ENCODE measurements around the gene HOXB3.
A peak's percentile ranks its signal among the peaks of the same experiment; 100 is the strongest.

The HOXB3 gene

GRCh38 chr17:48601539-48602425 is 11.7 kb upstream of the HOXB3 start:
- H3K27ac ChIP-seq (ENCODE audit: low read depth, low read length, severe bottlenecking): peak overlapping the region; percentile 91
- 6 to 12% methylated on average over 17 to 23 of the region's 35 CpGs for WGBS, 2 experiments (ENCODE audit: insufficient coverage in 2 of 2)
- H3K9me3 ChIP-seq (ENCODE audit: control insufficient read depth, low read length): no peaks in the 10 kb centered on the region
- H3K4me3 ChIP-seq (ENCODE audit: extremely low read depth, insufficient read depth, low read length, poor library complexity, severe bottlenecking): peak overlapping the region; percentile 33
- no peaks in the 10 kb centered on the region for H3K36me3 ChIP-seq (ENCODE audit: control insufficient read depth, insufficient read depth, low read length)
- H3K4me1 ChIP-seq (ENCODE audit: control insufficient read depth, insufficient read depth, low read length, poor library complexity, severe bottlenecking): peaks cover 12% of the 10 kb centered on the region

DNA sequence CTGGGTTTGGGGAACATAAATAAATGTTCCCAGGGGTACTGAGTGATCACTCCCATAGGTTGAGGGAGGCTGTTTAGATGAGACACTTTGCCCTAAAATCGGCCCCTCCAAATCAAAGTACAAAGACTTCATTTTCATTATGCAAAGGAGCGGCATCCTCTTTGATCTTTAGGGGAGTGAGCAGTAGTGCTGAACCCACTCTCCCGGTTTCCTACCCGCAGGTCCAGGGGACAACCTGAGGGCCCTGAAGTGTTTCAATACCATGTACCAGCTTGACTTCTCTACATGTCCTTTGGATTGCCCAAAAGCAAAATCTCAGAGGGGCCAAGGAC is 11.1 kb upstream of the HOXB3 start:
- Histone ChIP-seq H3K27ac (ENCODE audit: low read depth, low read length, severe bottlenecking) (peak overlapping the region; percentile 91), H3K4me1 (ENCODE audit: control insufficient read depth, insufficient read depth, low read length, poor library complexity, severe bottlenecking) (peaks cover 13% of the 10 kb centered on the region), H3K9me3 (ENCODE audit: control insufficient read depth, low read length) (no peaks in the 10 kb centered on the region), H3K4me3 (ENCODE audit: extremely low read depth, insufficient read depth, low read length, poor library complexity, severe bottlenecking) (peak overlapping the region; percentile 33), H3K36me3 (ENCODE audit: control insufficient read depth, insufficient read depth, low read length) (no peaks in the 10 kb centered on the region)
- 0 to 6% methylated on average over 2 of the region's 4 CpGs for whole genome bisulfite sequencing, 2 experiments (ENCODE audit: insufficient coverage in 2 of 2)

DNA sequence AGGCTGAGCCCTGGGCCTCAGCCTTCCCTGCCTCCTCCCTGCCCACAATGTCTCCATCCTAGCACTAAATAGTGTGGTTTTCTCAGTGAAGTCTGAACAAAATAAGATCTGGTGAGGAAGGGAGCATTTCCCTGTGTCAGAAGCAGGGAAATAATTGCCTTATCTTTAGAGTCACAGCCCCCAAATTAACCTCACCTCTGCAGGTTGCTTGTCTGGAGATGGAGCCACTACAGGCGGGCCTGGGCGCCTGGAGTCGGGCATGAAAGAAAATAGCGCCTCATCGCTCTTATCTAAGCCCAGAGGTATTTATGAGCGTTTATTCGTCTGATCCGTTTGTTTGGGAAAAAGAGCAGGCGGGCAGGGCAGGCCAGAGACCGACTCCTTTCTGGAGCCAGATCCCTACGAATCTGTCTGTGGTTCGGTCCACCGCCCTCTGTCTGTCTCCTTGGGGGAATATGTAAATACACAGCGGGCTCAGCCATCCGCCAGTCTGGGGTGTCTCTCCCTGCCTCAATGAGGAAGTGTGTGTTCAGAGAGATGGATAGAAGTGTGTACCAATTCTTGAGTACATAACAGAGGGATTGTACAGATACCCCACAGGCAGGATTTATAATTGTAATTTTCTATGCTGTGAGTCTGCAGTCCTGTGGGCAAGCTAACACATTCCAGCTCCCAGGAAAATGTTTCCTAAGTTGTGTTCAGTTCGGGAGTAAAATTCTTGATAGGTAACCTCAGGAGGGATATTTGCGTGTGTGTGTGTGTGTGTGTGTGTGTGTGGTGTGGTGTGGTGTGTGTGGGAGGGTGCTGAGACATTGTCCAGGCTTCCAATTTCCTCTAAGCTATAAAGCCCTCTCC is 10.4 kb upstream of the HOXB3 start:
- WGBS, 2 experiments (ENCODE audit: insufficient coverage in 2 of 2): 6% methylated on average over 12 to 14 of the region's 17 CpGs
- peaks cover 17% of the 10 kb centered on the region for H3K4me1 ChIP-seq (ENCODE audit: control insufficient read depth, insufficient read depth, low read length, poor library complexity, severe bottlenecking)
- no peaks in the 10 kb centered on the region for H3K9me3 ChIP-seq (ENCODE audit: control insufficient read depth, low read length)
- peak overlapping the region; percentile 91 for H3K27ac ChIP-seq (ENCODE audit: low read depth, low read length, severe bottlenecking)
- H3K4me3 ChIP-seq (ENCODE audit: extremely low read depth, insufficient read depth, low read length, poor library complexity, severe bottlenecking): peak overlapping the region; percentile 33
- no peaks in the 10 kb centered on the region for H3K36me3 ChIP-seq (ENCODE audit: control insufficient read depth, insufficient read depth, low read length)

- Histone ChIP-seq H3K27ac (ENCODE audit: low read depth, low read length, severe bottlenecking) (peak overlapping the region; percentile 91), H3K4me1 (ENCODE audit: control insufficient read depth, insufficient read depth, low read length, poor library complexity, severe bottlenecking) (peaks cover 25% of the 10 kb centered on the region), H3K9me3 (ENCODE audit: control insufficient read depth, low read length) (no peaks in the 10 kb centered on the region), H3K4me3 (ENCODE audit: extremely low read depth, insufficient read depth, low read length, poor library complexity, severe bottlenecking) (peak overlapping the region; percentile 54), H3K36me3 (ENCODE audit: control insufficient read depth, insufficient read depth, low read length) (no peaks in the 10 kb centered on the region)
- WGBS, 2 experiments (ENCODE audit: insufficient coverage in 2 of 2): 20% methylated on average over 1 of the region's 5 CpGs; no CpG with 5 or more reads in 1 of the 2 experiments
Observed at GRCh38 chr17:48599354-48599753, 9.3 kb upstream of the HOXB3 start.

GRCh38 chr17:48598736-48599135 is 8.7 kb upstream of the HOXB3 start:
- Histone ChIP-seq H3K4me3 (ENCODE audit: extremely low read depth, insufficient read depth, low read length, poor library complexity, severe bottlenecking) (peak overlapping the region; percentile 54), H3K27ac (ENCODE audit: low read depth, low read length, severe bottlenecking) (peak overlapping the region; percentile 91)

DNA sequence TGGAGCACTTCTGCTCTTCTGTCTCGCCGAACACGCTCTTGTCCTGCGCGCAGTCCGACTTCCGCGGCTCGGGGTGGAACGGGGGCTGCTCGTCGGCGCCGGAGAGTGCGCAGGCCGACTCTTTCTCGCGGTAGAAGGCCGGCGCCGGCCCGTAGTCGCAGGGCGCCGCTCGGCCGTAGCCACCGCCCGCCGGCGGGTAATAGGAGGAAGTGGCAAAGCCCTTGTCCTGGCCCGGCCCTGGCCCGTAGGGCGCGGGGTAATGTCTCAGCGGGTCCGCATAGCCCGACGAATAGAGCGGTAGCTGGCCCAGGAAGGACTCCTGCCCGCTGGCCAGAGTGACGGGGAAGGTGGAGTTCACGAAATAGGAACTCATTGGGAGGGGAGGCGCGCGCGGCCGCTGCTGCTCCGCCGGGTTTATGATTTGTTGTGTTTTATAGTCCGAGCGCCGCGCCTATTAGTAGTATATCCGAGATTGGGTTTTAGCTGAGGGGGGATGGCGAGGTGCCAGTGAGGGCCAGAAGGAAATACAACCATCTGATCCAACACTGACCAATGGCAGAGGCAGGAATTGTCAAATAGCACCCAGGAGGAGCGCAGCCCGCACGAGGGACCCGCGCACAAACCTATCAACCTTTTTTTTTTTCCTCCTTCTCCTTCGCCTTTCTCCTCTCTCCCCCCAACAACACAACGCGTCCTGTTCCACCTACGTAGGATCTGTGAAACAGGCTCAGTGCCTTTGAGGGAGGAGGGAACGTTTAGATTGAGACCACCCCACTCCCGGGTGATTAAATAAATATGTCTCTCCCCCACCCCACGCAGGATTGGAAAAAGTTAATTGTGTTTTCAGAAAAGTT is 8.0 kb upstream of the HOXB3 start:
- H3K27ac ChIP-seq (ENCODE audit: low read depth, low read length, severe bottlenecking): peak overlapping the region; percentile 91
- H3K36me3 ChIP-seq (ENCODE audit: control insufficient read depth, insufficient read depth, low read length): no peaks in the 10 kb centered on the region
- peak overlapping the region; percentile 54 for H3K4me3 ChIP-seq (ENCODE audit: extremely low read depth, insufficient read depth, low read length, poor library complexity, severe bottlenecking)
- H3K9me3 ChIP-seq (ENCODE audit: control insufficient read depth, low read length): no peaks in the 10 kb centered on the region
- WGBS, 2 experiments (ENCODE audit: insufficient coverage in 2 of 2): 1% methylated on average over 42 to 62 of the region's 68 CpGs
- H3K4me1 ChIP-seq (ENCODE audit: control insufficient read depth, insufficient read depth, low read length, poor library complexity, severe bottlenecking): peaks cover 29% of the 10 kb centered on the region

More at GRCh38 chr17:48598736-48599135, 8.7 kb upstream of the HOXB3 start:
- no peaks in the 10 kb centered on the region for H3K36me3 ChIP-seq (ENCODE audit: control insufficient read depth, insufficient read depth, low read length)
- peaks cover 29% of the 10 kb centered on the region for H3K4me1 ChIP-seq (ENCODE audit: control insufficient read depth, insufficient read depth, low read length, poor library complexity, severe bottlenecking)
- 10 to 11% methylated on average over 3 to 4 of the region's 7 CpGs for WGBS, 2 experiments (ENCODE audit: insufficient coverage in 2 of 2)
- no peaks in the 10 kb centered on the region for H3K9me3 ChIP-seq (ENCODE audit: control insufficient read depth, low read length)

GRCh38 chr17:48597528-48597777 is 7.4 kb upstream of the HOXB3 start:
- WGBS, 2 experiments (ENCODE audit: insufficient coverage in 2 of 2): 3 to 5% methylated on average over 12 to 15 of the region's 16 CpGs
- H3K4me1 ChIP-seq (ENCODE audit: control insufficient read depth, insufficient read depth, low read length, poor library complexity, severe bottlenecking): peaks cover 29% of the 10 kb centered on the region
- H3K9me3 ChIP-seq (ENCODE audit: control insufficient read depth, low read length): no peaks in the 10 kb centered on the region
- no peaks in the 10 kb centered on the region for H3K36me3 ChIP-seq (ENCODE audit: control insufficient read depth, insufficient read depth, low read length)
- H3K27ac ChIP-seq (ENCODE audit: low read depth, low read length, severe bottlenecking): peak overlapping the region; percentile 91
- H3K4me3 ChIP-seq (ENCODE audit: extremely low read depth, insufficient read depth, low read length, poor library complexity, severe bottlenecking): peak overlapping the region; percentile 54

DNA sequence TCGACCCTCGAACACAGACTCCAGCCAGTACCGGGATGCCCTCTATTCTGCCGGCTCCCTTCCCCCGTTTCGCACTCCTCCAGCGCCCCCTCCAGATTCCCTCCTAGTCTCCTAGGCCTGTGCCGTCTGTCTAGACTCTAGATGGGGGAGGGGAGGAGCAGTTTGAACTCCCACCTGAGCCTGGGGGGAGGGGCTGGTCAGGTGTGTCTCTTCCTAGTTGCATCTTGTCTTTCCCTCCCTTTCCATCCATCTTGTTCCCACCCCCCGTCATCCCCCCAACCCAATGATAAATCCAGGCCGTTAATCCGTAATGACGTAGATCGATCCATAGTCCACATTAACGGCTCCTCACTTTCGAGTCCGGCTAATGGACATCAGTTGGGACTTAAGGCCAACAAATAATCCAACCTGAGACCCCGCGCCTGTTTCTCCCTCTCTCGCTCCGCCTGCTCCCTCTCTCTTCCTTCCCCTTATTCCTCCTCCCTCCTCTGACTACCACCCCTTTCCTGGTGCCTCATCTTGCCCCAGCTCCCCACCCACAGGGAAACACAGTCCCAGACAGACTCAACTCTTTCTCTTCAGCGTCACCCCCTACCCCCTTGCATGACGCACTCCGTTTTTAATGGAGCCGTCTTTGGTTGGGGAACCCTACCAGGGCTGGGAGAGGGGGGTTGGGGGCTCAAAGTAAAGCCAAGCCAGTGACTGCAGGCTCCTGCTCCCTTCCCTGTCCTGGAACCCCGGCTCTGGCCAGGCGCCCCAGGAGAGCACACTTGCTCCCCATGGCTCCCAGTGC is 6.9 kb upstream of the HOXB3 start:
- Histone ChIP-seq H3K9me3 (ENCODE audit: control insufficient read depth, low read length) (no peaks in the 10 kb centered on the region), H3K27ac (ENCODE audit: low read depth, low read length, severe bottlenecking) (peak overlapping the region; percentile 91), H3K4me1 (ENCODE audit: control insufficient read depth, insufficient read depth, low read length, poor library complexity, severe bottlenecking) (peaks cover 27% of the 10 kb centered on the region), H3K36me3 (ENCODE audit: control insufficient read depth, insufficient read depth, low read length) (no peaks in the 10 kb centered on the region), H3K4me3 (ENCODE audit: extremely low read depth, insufficient read depth, low read length, poor library complexity, severe bottlenecking) (peak overlapping the region; percentile 54)
- 6 to 8% methylated on average over 18 to 20 of the region's 26 CpGs for WGBS, 2 experiments (ENCODE audit: insufficient coverage in 2 of 2)

DNA sequence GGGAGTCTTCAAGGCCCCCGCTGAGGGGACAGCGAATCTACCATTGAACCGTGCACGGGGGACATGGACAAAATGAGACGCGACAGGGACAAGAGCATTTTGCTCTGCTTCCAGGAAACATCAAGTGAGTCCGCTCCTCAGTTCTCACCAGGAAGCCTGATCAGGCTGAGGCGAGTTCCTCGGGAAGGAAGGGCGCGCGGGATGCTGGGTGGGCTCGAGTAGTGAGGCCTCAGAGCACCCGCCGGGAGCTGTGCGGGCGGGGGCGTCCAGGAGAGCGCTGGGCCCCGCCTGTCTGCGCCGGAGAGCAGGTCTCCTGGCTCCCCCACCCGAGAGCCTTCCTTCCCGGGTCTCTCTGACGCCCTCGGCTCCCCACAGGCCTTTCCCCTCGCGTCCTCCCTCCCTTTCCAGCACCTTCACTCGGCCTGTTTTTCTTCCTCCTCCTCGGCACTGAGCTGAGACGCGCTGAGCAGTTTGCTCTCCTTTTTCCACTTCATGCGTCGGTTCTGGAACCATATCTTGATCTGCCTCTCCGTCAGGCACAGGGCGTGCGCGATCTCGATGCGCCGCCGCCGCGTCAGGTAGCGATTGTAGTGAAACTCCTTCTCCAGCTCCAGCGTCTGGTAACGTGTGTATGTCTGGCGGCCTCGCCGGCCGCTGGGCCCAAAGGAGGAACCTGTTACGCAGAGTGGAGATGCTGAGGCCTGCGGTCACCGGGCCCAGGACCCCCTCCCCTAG is 6.1 kb upstream of the HOXB3 start:
- Histone ChIP-seq H3K27ac (ENCODE audit: low read depth, low read length, severe bottlenecking) (peak overlapping the region; percentile 91), H3K36me3 (ENCODE audit: control insufficient read depth, insufficient read depth, low read length) (no peaks in the 10 kb centered on the region), H3K4me1 (ENCODE audit: control insufficient read depth, insufficient read depth, low read length, poor library complexity, severe bottlenecking) (peaks cover 22% of the 10 kb centered on the region), H3K9me3 (ENCODE audit: control insufficient read depth, low read length) (no peaks in the 10 kb centered on the region), H3K4me3 (ENCODE audit: extremely low read depth, insufficient read depth, low read length, poor library complexity, severe bottlenecking) (peak overlapping the region; percentile 54)
- WGBS, 2 experiments (ENCODE audit: insufficient coverage in 2 of 2): 4 to 5% methylated on average over 42 to 45 of the region's 54 CpGs

Measured in mesodermal cell (in vitro differentiated cells).